GM19467 (cell line): ENCODE data around the gene CEBPE.
"Not testable (repeated sequence)": the region's sequence is repeated elsewhere in the genome, so short reads cannot be mapped to it uniquely, and the experiment has no call there.

Experiments used
- ATAC-seq: cut with Tn5 transposase; IDR thresholded peaks from one replicate; pipeline ENCODE4 v1.9.1; 2021; ENCODE audit warnings: mild to moderate bottlenecking, moderate library complexity; ENCODE audit not compliant: unreplicated experiment

The CEBPE gene

GRCh38 chr14:23123419-23123818, 4.4 kb upstream of the CEBPE start:
- ATAC-seq = no peak

- no peak for ATAC-seq
These were observed 3.0 kb upstream of the CEBPE start for GRCh38 chr14:23122086-23122485.

GRCh38 chr14:23121361-23121771, 2.3 kb upstream of the CEBPE start:
- peak; percentile 30 for ATAC-seq

- peak; percentile 59 for ATAC-seq
These were observed 1.6 kb upstream of the CEBPE start for GRCh38 chr14:23120541-23121251.

- ATAC-seq = no peak
These were observed 590 bp upstream of the CEBPE start for GRCh38 chr14:23119363-23120327.

- ATAC-seq = no peak
These were observed 1.6 kb downstream of the CEBPE start for GRCh38 chr14:23117371-23118020.

GRCh38 chr14:23115918-23116317, 3.1 kb downstream of the CEBPE start:
- no peak for ATAC-seq

GRCh38 chr14:23115039-23115731, 3.9 kb downstream of the CEBPE start:
- no peak for ATAC-seq

GRCh38 chr14:23114669-23115038, 4.4 kb downstream of the CEBPE start:
- ATAC-seq = no peak

GRCh38 chr14:23114120-23114458, 5.0 kb downstream of the CEBPE start:
- no peak for ATAC-seq

- no peak for ATAC-seq
These were observed 5.5 kb downstream of the CEBPE start for GRCh38 chr14:23113431-23114119.

GRCh38 chr14:23112359-23113178, 6.5 kb downstream of the CEBPE start:
- no peak for ATAC-seq

- ATAC-seq = no peak
These were observed 8.3 kb downstream of the CEBPE start for GRCh38 chr14:23110579-23111365.

GRCh38 chr14:23109769-23110168, 9.3 kb downstream of the CEBPE start:
- ATAC-seq = no peak

- ATAC-seq = not testable (repeated sequence)
These were observed 10.9 kb downstream of the CEBPE start for GRCh38 chr14:23108169-23108568.

- not testable (repeated sequence) for ATAC-seq
These were observed 11.4 kb downstream of the CEBPE start for GRCh38 chr14:23107620-23108019.

- no peak for ATAC-seq
These were observed 12.4 kb downstream of the CEBPE start for GRCh38 chr14:23106747-23107045.

- no peak for ATAC-seq
These were observed 13.7 kb downstream of the CEBPE start for GRCh38 chr14:23105348-23105824.
